GM18505 (cell line): ENCODE results near the gene ARID5B.

Experiments used
- ATAC-seq: cut with Tn5 transposase; IDR thresholded peaks from one replicate; pipeline ENCODE4 v1.9.1; 2021; ENCODE audit not compliant: unreplicated experiment
- POLR2A ChIP-seq: IDR thresholded peaks from 4 replicates; pipeline ENCODE4 v1.6.1; 2011; ENCODE audit warnings: borderline replicate concordance; ENCODE audit not compliant: insufficient read depth, insufficient read length; ENCODE audit errors: extremely low read depth

ARID5B gene

GRCh38 chr10:62062752-62063512 is 161.4 kb downstream of the ARID5B start:
- TF ChIP-seq POLR2A, result no peak
- ATAC-seq, result no peak

GRCh38 chr10:62063795-62064472 is 162.4 kb downstream of the ARID5B start:
- TF ChIP-seq POLR2A, result no peak
- no peak for ATAC-seq

GRCh38 chr10:62067560-62067959 is 166.1 kb downstream of the ARID5B start:
- no peak for ATAC-seq
- TF ChIP-seq POLR2A, result no peak

GRCh38 chr10:62068464-62068863 is 167.0 kb downstream of the ARID5B start:
- no peak for ATAC-seq
- TF ChIP-seq POLR2A, result no peak

- ATAC-seq, result no peak
- TF ChIP-seq POLR2A, result no peak
Observed at GRCh38 chr10:62069452-62070178, 168.1 kb downstream of the ARID5B start.

GRCh38 chr10:62071846-62072281 is 170.4 kb downstream of the ARID5B start:
- no peak for ATAC-seq
- no peak for TF ChIP-seq POLR2A

- no peak for TF ChIP-seq POLR2A
Observed at GRCh38 chr10:62072901-62073300, 171.4 kb downstream of the ARID5B start.

GRCh38 chr10:62073429-62073828 is 171.9 kb downstream of the ARID5B start:
- ATAC-seq, result no peak
- TF ChIP-seq POLR2A, result no peak

More at GRCh38 chr10:62072901-62073300, 171.4 kb downstream of the ARID5B start:
- no peak for ATAC-seq

GRCh38 chr10:62075414-62075813 is 173.9 kb downstream of the ARID5B start:
- TF ChIP-seq POLR2A, result no peak
- no peak for ATAC-seq

- ATAC-seq, result no peak
- TF ChIP-seq POLR2A, result no peak
Observed at GRCh38 chr10:62075912-62076311, 174.4 kb downstream of the ARID5B start.

- ATAC-seq, result no peak
Observed at GRCh38 chr10:62076891-62077290, 175.4 kb downstream of the ARID5B start.

GRCh38 chr10:62077330-62078015 is 176.0 kb downstream of the ARID5B start:
- ATAC-seq, result no peak
- TF ChIP-seq POLR2A, result no peak

More at GRCh38 chr10:62076891-62077290, 175.4 kb downstream of the ARID5B start:
- no peak for TF ChIP-seq POLR2A

GRCh38 chr10:62079885-62080559 is 178.5 kb downstream of the ARID5B start:
- TF ChIP-seq POLR2A, result peak; percentile 56
- ATAC-seq, result peak; percentile 72

- ATAC-seq, result no peak
- no peak for TF ChIP-seq POLR2A
Observed at GRCh38 chr10:62080905-62081304, 179.4 kb downstream of the ARID5B start.
